Glutamatergic neuron (in vitro differentiated cells): Measurements from ENCODE around the gene COL4A3. TPM values are rescaled to one million over a fixed set of nuclear protein-coding genes. Genes with fewer than 3 reads are reported as not detected.

Source experiments
- DNase-seq: peaks from one replicate; pipeline ENCODE4 v3.0.0; 2022
- H3K27ac Mint-ChIP-seq: one replicate; pipeline ENCODE4 v1.8.0; 2020; ENCODE audit warnings: mild to moderate bottlenecking, mixed read lengths, inconsistent platforms; ENCODE audit not compliant: unreplicated experiment
- H3K27me3 Mint-ChIP-seq: one replicate; pipeline ENCODE4 v1.8.0; 2020; ENCODE audit warnings: mild to moderate bottlenecking, moderate library complexity, mixed read lengths, inconsistent platforms; ENCODE audit not compliant: unreplicated experiment
- H3K36me3 Mint-ChIP-seq: one replicate; pipeline ENCODE4 v1.8.0; 2020; ENCODE audit warnings: mild to moderate bottlenecking, mixed read lengths, inconsistent platforms; ENCODE audit not compliant: unreplicated experiment
- H3K4me1 Mint-ChIP-seq: one replicate; pipeline ENCODE4 v1.8.0; 2020; ENCODE audit warnings: mild to moderate bottlenecking, low read depth, mixed read lengths, inconsistent platforms; ENCODE audit not compliant: unreplicated experiment
- H3K4me3 Mint-ChIP-seq: one replicate; pipeline ENCODE4 v1.8.0; 2020; ENCODE audit warnings: mild to moderate bottlenecking, mixed read lengths, inconsistent platforms; ENCODE audit not compliant: unreplicated experiment
- H3K9me3 Mint-ChIP-seq: one replicate; pipeline ENCODE4 v1.8.0; 2020; ENCODE audit warnings: mild to moderate bottlenecking, moderate library complexity, mixed read lengths, inconsistent platforms; ENCODE audit not compliant: unreplicated experiment
- CTCF ChIP-seq: fragments of 200-600 bp; sonication (generic); IDR thresholded peaks from one replicate; pipeline ENCODE4 v1.5.0; 2021; ENCODE audit not compliant: partially characterized antibody, unreplicated experiment
- total RNA-seq: library from RNA; stranded (reverse); fragmentation: NEBNext Ultra II Directional; extraction: Animal tissue kit (Norgen Biotek cat#: 25700); gene quantifications from one replicate; pipeline ENCODE4 v1.2.1, GENCODE V29; 2021; ENCODE audit not compliant: unreplicated experiment

The COL4A3 gene
- total RNA-seq, 1 donor from 2014 or later: not detected

DNA sequence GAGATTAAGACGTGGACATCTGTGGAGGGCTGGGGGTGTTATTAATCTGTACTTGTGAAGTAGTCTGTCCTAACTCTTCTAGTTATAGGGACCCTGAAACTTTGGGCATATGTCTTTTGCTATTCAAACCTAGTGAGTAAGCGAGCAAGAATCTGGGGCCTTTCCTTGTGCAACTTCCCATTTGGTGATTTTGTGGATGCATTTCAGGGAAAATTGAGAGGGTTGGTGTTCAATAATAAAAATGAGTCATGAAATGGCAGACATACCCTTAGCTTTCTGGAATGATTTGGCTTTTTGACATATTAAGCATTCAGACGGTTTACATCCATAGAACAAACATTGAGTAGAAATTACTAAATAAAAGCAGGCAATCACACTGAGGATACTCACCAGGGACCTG, 17.4 kb upstream of the COL4A3 start:
- H3K4me3 Mint-ChIP-seq: no peak overlapping the region
- no peaks in the 10 kb centered on the region for H3K36me3 Mint-ChIP-seq
- no peak overlapping the region for H3K27ac Mint-ChIP-seq
- H3K27me3 Mint-ChIP-seq: no peaks in the 10 kb centered on the region
- no peaks in the 10 kb centered on the region for H3K4me1 Mint-ChIP-seq
- no peak for DNase-seq
- no peak for TF ChIP-seq CTCF
- H3K9me3 Mint-ChIP-seq: no peaks in the 10 kb centered on the region

GRCh38 chr2:227148106-227148505, 16.3 kb upstream of the COL4A3 start:
- DNase-seq: no peak
- Mint-ChIP-seq H3K27ac (no peak overlapping the region), H3K4me1 (no peaks in the 10 kb centered on the region), H3K36me3 (no peaks in the 10 kb centered on the region), H3K9me3 (no peaks in the 10 kb centered on the region), H3K4me3 (no peak overlapping the region), H3K27me3 (no peaks in the 10 kb centered on the region)
- TF ChIP-seq CTCF: no peak

DNA sequence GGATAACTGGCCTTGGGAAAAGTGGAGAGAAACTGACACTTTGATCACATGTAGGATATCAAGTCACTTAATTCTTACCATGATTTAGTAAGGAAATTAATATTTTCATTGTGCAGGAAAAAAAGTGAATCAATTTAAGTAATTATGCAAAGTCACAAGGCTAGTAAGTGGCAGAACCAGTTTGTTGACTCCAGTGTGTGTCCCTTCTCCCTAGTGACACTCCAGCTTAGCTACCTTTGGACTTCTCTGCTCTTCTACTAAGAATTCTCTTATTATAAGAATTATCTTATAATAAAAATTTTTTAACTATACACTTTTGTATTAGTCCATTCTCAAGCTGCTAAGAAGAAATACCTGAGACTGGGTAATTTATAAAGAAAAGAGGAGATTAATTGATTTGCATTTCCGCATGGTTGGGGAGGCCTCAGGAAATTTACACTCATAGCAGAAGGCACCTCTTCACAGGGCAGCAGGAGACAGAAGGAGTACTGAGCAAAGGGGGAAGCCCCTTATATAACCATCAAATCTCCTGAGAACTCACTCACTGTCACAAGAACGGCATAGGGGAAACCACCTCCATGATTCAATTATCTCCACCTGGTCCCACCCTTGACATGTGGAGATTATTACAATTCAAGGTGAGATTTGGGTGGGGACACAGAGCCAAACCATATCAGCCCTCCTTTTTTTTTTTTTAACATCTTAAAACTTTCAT, 14.0 kb upstream of the COL4A3 start:
- Mint-ChIP-seq H3K9me3 (no peaks in the 10 kb centered on the region), H3K27ac (no peak overlapping the region), H3K36me3 (no peaks in the 10 kb centered on the region), H3K4me1 (peaks cover 6% of the 10 kb centered on the region), H3K4me3 (no peak overlapping the region), H3K27me3 (peaks cover 2% of the 10 kb centered on the region)
- TF ChIP-seq CTCF: no peak
- no peak for DNase-seq

- no peak for TF ChIP-seq CTCF
- no peak for DNase-seq
- H3K4me3 Mint-ChIP-seq: no peak overlapping the region
- no peaks in the 10 kb centered on the region for H3K9me3 Mint-ChIP-seq
- H3K27ac Mint-ChIP-seq: no peak overlapping the region
- peaks cover 2% of the 10 kb centered on the region for H3K27me3 Mint-ChIP-seq
- H3K4me1 Mint-ChIP-seq: peaks cover 6% of the 10 kb centered on the region
- H3K36me3 Mint-ChIP-seq: no peaks in the 10 kb centered on the region
These were observed 12.2 kb upstream of the COL4A3 start for GRCh38 chr2:227152093-227152766.

GRCh38 chr2:227153307-227153706, 11.1 kb upstream of the COL4A3 start:
- Mint-ChIP-seq H3K4me3 (peak overlapping the region; percentile 46), H3K36me3 (no peaks in the 10 kb centered on the region), H3K27ac (no peak overlapping the region), H3K4me1 (peaks cover 6% of the 10 kb centered on the region), H3K9me3 (no peaks in the 10 kb centered on the region), H3K27me3 (peaks cover 2% of the 10 kb centered on the region)
- no peak for TF ChIP-seq CTCF
- DNase-seq: no peak
